HG02798 (cell line): ENCODE results near the gene HPSE2.

Experiments used
- ATAC-seq: cut with Tn5 transposase; IDR thresholded peaks from one replicate; pipeline ENCODE4 v1.9.1; 2021; ENCODE audit warnings: mild to moderate bottlenecking; ENCODE audit not compliant: unreplicated experiment, poor library complexity

HPSE2 gene

GRCh38 chr10:98745645-98746044 lies 490.0 kb downstream of the HPSE2 start:
- ATAC-seq = no peak

- no peak for ATAC-seq
Observed at GRCh38 chr10:98720551-98720950, 515.1 kb downstream of the HPSE2 start.

GRCh38 chr10:98713586-98713985 lies 522.1 kb downstream of the HPSE2 start:
- no peak for ATAC-seq

- no peak for ATAC-seq
Observed at GRCh38 chr10:98696516-98696915, 539.1 kb downstream of the HPSE2 start.

- no peak for ATAC-seq
Observed at GRCh38 chr10:98694883-98695282, 540.8 kb downstream of the HPSE2 start.

- no peak for ATAC-seq
Observed at GRCh38 chr10:98694014-98694413, 541.6 kb downstream of the HPSE2 start.

GRCh38 chr10:98687685-98688084 lies 548.0 kb downstream of the HPSE2 start:
- ATAC-seq = no peak

GRCh38 chr10:98684019-98684899 lies 551.4 kb downstream of the HPSE2 start:
- ATAC-seq = no peak

- ATAC-seq = no peak
Observed at GRCh38 chr10:98676895-98677294, 558.8 kb downstream of the HPSE2 start.

- ATAC-seq = no peak
Observed at GRCh38 chr10:98675902-98676301, 559.8 kb downstream of the HPSE2 start.

- no peak for ATAC-seq
Observed at GRCh38 chr10:98673171-98673782, 562.4 kb downstream of the HPSE2 start.

GRCh38 chr10:98667081-98667480 lies 568.6 kb downstream of the HPSE2 start:
- no peak for ATAC-seq

- no peak for ATAC-seq
Observed at GRCh38 chr10:98666276-98666675, 569.4 kb downstream of the HPSE2 start.

GRCh38 chr10:98664329-98665042 lies 571.2 kb downstream of the HPSE2 start:
- ATAC-seq = peak; percentile 74

- no peak for ATAC-seq
Observed at GRCh38 chr10:98659951-98660350, 575.7 kb downstream of the HPSE2 start.

GRCh38 chr10:98655492-98655891 lies 580.2 kb downstream of the HPSE2 start:
- ATAC-seq = no peak

- no peak for ATAC-seq
Observed at GRCh38 chr10:98649170-98649569, 586.5 kb downstream of the HPSE2 start.

GRCh38 chr10:98646998-98647917 lies 588.4 kb downstream of the HPSE2 start:
- ATAC-seq = no peak

- no peak for ATAC-seq
Observed at GRCh38 chr10:98644466-98644865, 591.2 kb downstream of the HPSE2 start.

GRCh38 chr10:98642281-98642680 lies 593.4 kb downstream of the HPSE2 start:
- no peak for ATAC-seq
